Measurements from ENCODE around the gene ATP13A1. TPM values are rescaled to one million over a fixed set of nuclear protein-coding genes. Genes with fewer than 3 reads are reported as not detected.

ATP13A1 gene
- total and polyA plus RNA-seq, 2 donors (not counting 3 experiments of a cell fraction or from before 2014, with no cell fraction given), result 36.9 to 48.7 TPM

GRCh38 chr19:19696386-19696785, 32.9 kb upstream of the ATP13A1 start:
- CTCF ChIA-PET, result no interaction called here
- FAIRE-seq, result no peak

More at GRCh38 chr19:19696386-19696785, 32.9 kb upstream of the ATP13A1 start:
- intact Hi-C loops (cut with micrococcal nuclease), result no loop called here
- POLR2A ChIA-PET, result no interaction called here
- Histone ChIP-seq H3K27ac (ENCODE audit: insufficient read depth, low read depth, low read length) (no peak overlapping the region), H3K9me1 (replicated peaks; ENCODE audit: control insufficient read depth, extremely low read depth, insufficient read depth, low read length) (no peaks in the 10 kb centered on the region), H3K4me2 (ENCODE audit: insufficient read depth, low read length) (no peak overlapping the region), H4K20me1 (replicated peaks; ENCODE audit: control insufficient read depth, extremely low read depth, insufficient read depth, low read length) (no peaks in the 10 kb centered on the region), H3K9me3 (replicated peaks; ENCODE audit: control insufficient read depth, insufficient read depth, low read length) (no peaks in the 10 kb centered on the region), H3K4me1 (ENCODE audit: control insufficient read depth, extremely low read depth, insufficient read depth, low read length) (no peaks in the 10 kb centered on the region), H3K79me2 (ENCODE audit: control insufficient read depth, insufficient read depth, low read length) (no peaks in the 10 kb centered on the region), H3K9ac (replicated peaks; ENCODE audit: extremely low read depth, insufficient read depth, low read length) (no peak overlapping the region), H3K27me3 (ENCODE audit: control insufficient read depth in 2 of 2, insufficient read depth in 2 of 2, low read length in 2 of 2) (no peaks in the 10 kb centered on the region), H2AFZ (ENCODE audit: low read depth, low read length) (no peak overlapping the region), H3K36me3 (ENCODE audit: control insufficient read depth in 2 of 2, extremely low read depth in 1 of 2, insufficient read depth in 2 of 2, low read length in 2 of 2) (no peaks in the 10 kb centered on the region), H3K4me3 (replicated peaks in 1 of 3; ENCODE audit: insufficient read depth in 1 of 3, low read depth in 1 of 3, low read length in 3 of 3) (no peak overlapping the region)
- dilution Hi-C loops (cut with MboI; ENCODE audit: extremely low pct_ligation_motif_present, low sequenced_read_pairs), result no loop called here
- DNase-seq (ENCODE audit: low read depth, low spot score), result no peak
- TF ChIP-seq FOS (IDR thresholded peaks at IDR 0.05; ENCODE audit: borderline replicate concordance, insufficient read depth, low read length) (no peak), EZH2 (IDR thresholded peaks at IDR 0.05; ENCODE audit: borderline replicate concordance, low read depth, low read length, severe bottlenecking) (no peak), MYC (IDR thresholded peaks at IDR 0.05; ENCODE audit: low read depth, low read length) (no peak), GATA2 (IDR thresholded peaks at IDR 0.05; ENCODE audit: insufficient read depth, insufficient read length, low read depth, low read length) (no peak), CTCF (IDR thresholded peaks at IDR 0.05; ENCODE audit: extremely low read depth in 1 of 2, insufficient read depth in 1 of 2, low read depth in 1 of 2, low read length in 2 of 2) (no peak), POLR2A (IDR thresholded peaks at IDR 0.05; ENCODE audit: low read depth, low read length) (no peak), MAX (IDR thresholded peaks at IDR 0.05; ENCODE audit: insufficient read depth, insufficient read length) (no peak), JUN (IDR thresholded peaks at IDR 0.05; ENCODE audit: borderline replicate concordance, insufficient read depth, insufficient read length, low read depth) (no peak), POLR2AphosphoS5 (IDR thresholded peaks at IDR 0.05; ENCODE audit: insufficient read depth, low read depth, low read length) (no peak)
- no TSS peak for BruUV-seq (replicated peaks)
